OCI-LY7 (cell line): ENCODE results near the gene CFAP99.

Experiments used
- CTCF ChIP-seq: fragments of 200-600 bp; sonication (generic); conservative IDR thresholded peaks from 2 replicates; pipeline ENCODE4 v1.5.1; 2014; ENCODE audit warnings: mild to moderate bottlenecking, antibody characterized with exemption, low read length, moderate library complexity, mixed read lengths
- EZH2phosphoT487 ChIP-seq: fragments of 200-600 bp; sonication (generic); IDR thresholded peaks from 2 replicates; pipeline ENCODE4 v1.6.1; 2018; ENCODE audit warnings: low read depth, borderline replicate concordance, mild to moderate bottlenecking, mixed run types, antibody characterized with exemption, low read length, moderate library complexity, mixed read lengths

- TF ChIP-seq CTCF (no peak), EZH2phosphoT487 (no peak)
These were observed 68.2 kb downstream of the CFAP99 start for GRCh38 chr4:2486981-2487380.
